H9 (cell line): Measurements from ENCODE around the gene MGAT4A. TPM values are rescaled to one million over a fixed set of nuclear protein-coding genes. Genes with fewer than 3 reads are reported as not detected.

Experiments used
- DNase-seq: peaks from one replicate; pipeline ENCODE4 v3.0.0-alpha.2; 2017
- H2AFZ ChIP-seq: one replicate; pipeline ENCODE4 v1.6.1; 2013; ENCODE audit warnings: mild to moderate bottlenecking, low read length, control low read depth, moderate library complexity
- H2AK5ac ChIP-seq: 2 replicates; pipeline ENCODE4 v1.6.1; 2013; ENCODE audit warnings: low read length, control low read depth, mixed read lengths; ENCODE audit not compliant: insufficient read length
- H2BK120ac ChIP-seq: one replicate; pipeline ENCODE4 v1.6.1; 2013; ENCODE audit warnings: low read depth, mild to moderate bottlenecking, low read length, control low read depth, inconsistent platforms; ENCODE audit not compliant: poor library complexity, severe bottlenecking
- H2BK12ac ChIP-seq: 2 replicates; pipeline ENCODE4 v1.6.1; 2013; ENCODE audit warnings: low read length, control low read depth, mixed read lengths, low read depth; ENCODE audit not compliant: insufficient read length
- H2BK15ac ChIP-seq: 2 replicates; pipeline ENCODE4 v1.6.1; 2013; ENCODE audit warnings: low read depth, low read length, control low read depth
- H2BK20ac ChIP-seq: one replicate; pipeline ENCODE4 v1.6.1; 2013; ENCODE audit warnings: low read depth, mild to moderate bottlenecking, low read length, control low read depth, inconsistent platforms; ENCODE audit not compliant: poor library complexity, severe bottlenecking
- H2BK5ac ChIP-seq: 2 replicates; pipeline ENCODE4 v1.6.1; 2013; ENCODE audit warnings: low read length, control low read depth, mixed read lengths; ENCODE audit not compliant: insufficient read length
- H3K14ac ChIP-seq: 2 replicates; pipeline ENCODE4 v1.6.1; 2013; ENCODE audit warnings: low read length, control low read depth; ENCODE audit not compliant: insufficient read depth
- H3K18ac ChIP-seq: 2 replicates; pipeline ENCODE4 v1.6.1; 2013; ENCODE audit warnings: low read depth, mild to moderate bottlenecking, mixed read lengths, low read length, control low read depth; ENCODE audit not compliant: insufficient read length
- H3K23ac ChIP-seq: 2 replicates; pipeline ENCODE4 v1.6.1; 2013; ENCODE audit warnings: low read length, control low read depth, mixed read lengths, low read depth; ENCODE audit not compliant: insufficient read length
- H3K23me2 ChIP-seq: 2 replicates; pipeline ENCODE4 v1.6.1; 2013; ENCODE audit warnings: low read depth, mild to moderate bottlenecking, mixed read lengths, low read length, control low read depth; ENCODE audit not compliant: insufficient read length, poor library complexity, severe bottlenecking
- H3K27ac ChIP-seq: 2 replicates; pipeline ENCODE4 v1.5.1; 2013; ENCODE audit warnings: low read length, control low read depth, mixed read lengths, low read depth; ENCODE audit not compliant: insufficient read length
- H3K27me3 ChIP-seq: 2 replicates; pipeline ENCODE4 v1.6.1; 2013; ENCODE audit warnings: low read length, control low read depth, inconsistent platforms; ENCODE audit not compliant: insufficient read depth
- H3K4ac ChIP-seq: 2 replicates; pipeline ENCODE4 v1.6.1; 2013; ENCODE audit warnings: low read depth, mild to moderate bottlenecking, control low read depth, inconsistent platforms, low read length, moderate library complexity
- H3K4me1 ChIP-seq: 2 replicates; pipeline ENCODE4 v1.6.1; 2013; ENCODE audit warnings: low read length, control low read depth, inconsistent platforms; ENCODE audit not compliant: insufficient read depth
- H3K4me2 ChIP-seq: 2 replicates; pipeline ENCODE4 v1.6.1; 2013; ENCODE audit warnings: low read length, control low read depth, mixed read lengths; ENCODE audit not compliant: insufficient read length, insufficient read depth
- H3K56ac ChIP-seq: 2 replicates; pipeline ENCODE4 v1.6.1; 2013; ENCODE audit warnings: low read depth, mild to moderate bottlenecking, mixed read lengths, low read length, control low read depth; ENCODE audit not compliant: insufficient read length
- H3K79me1 ChIP-seq: 2 replicates; pipeline ENCODE4 v1.6.1; 2013; ENCODE audit warnings: low read depth, mild to moderate bottlenecking, moderate library complexity, low read length, control low read depth, inconsistent platforms; ENCODE audit not compliant: insufficient read depth, poor library complexity, severe bottlenecking
- H3K79me2 ChIP-seq: 2 replicates; pipeline ENCODE4 v1.6.1; 2013; ENCODE audit warnings: low read length, control low read depth, inconsistent platforms; ENCODE audit not compliant: insufficient read depth
- H3K9ac ChIP-seq: 2 replicates; pipeline ENCODE4 v1.6.1; 2013; ENCODE audit warnings: low read length, control low read depth, mixed read lengths; ENCODE audit not compliant: insufficient read length; ENCODE audit errors: extremely low read depth
- H3K9me3 ChIP-seq: one replicate; pipeline ENCODE4 v1.6.1; 2013; ENCODE audit warnings: low read depth, low read length, inconsistent platforms; ENCODE audit not compliant: control insufficient read depth
- H3T11ph ChIP-seq: one replicate; pipeline ENCODE4 v1.6.1; 2013; ENCODE audit warnings: mild to moderate bottlenecking, low read length, control low read depth, inconsistent platforms
- H4K20me1 ChIP-seq: one replicate; pipeline ENCODE4 v1.6.1; 2013; ENCODE audit not compliant: control insufficient read depth, insufficient read length, insufficient read depth
- H4K5ac ChIP-seq: 2 replicates; pipeline ENCODE4 v1.6.1; 2013; ENCODE audit warnings: low read depth, mild to moderate bottlenecking, mixed read lengths, low read length, control low read depth; ENCODE audit not compliant: insufficient read length
- H4K8ac ChIP-seq: replicated peaks from 2 replicates; pipeline ENCODE4 v1.6.1; 2013; ENCODE audit warnings: low read length, control low read depth, mixed read lengths, low read depth; ENCODE audit not compliant: insufficient read length
- H4K91ac ChIP-seq: 2 replicates; pipeline ENCODE4 v1.6.1; 2013; ENCODE audit warnings: low read depth, mild to moderate bottlenecking, moderate library complexity, mixed read lengths, low read length, control low read depth; ENCODE audit not compliant: insufficient read length
- H3K27ac Mint-ChIP-seq, 3 experiments: 2 replicates in 2 of 3; 3 replicates in 1 of 3; pipeline ENCODE4 v1.8.0; 2020 to 2021; ENCODE audit warnings: mixed read lengths in 3 of 3, mild to moderate bottlenecking in 1 of 3, moderate library complexity in 1 of 3
- H3K27me3 Mint-ChIP-seq: 2 replicates; pipeline ENCODE4 v1.8.0; 2021; ENCODE audit warnings: low read depth, mild to moderate bottlenecking, moderate library complexity, mixed read lengths
- H3K36me3 Mint-ChIP-seq, 3 experiments: 2 replicates in 2 of 3; 3 replicates in 1 of 3; pipeline ENCODE4 v1.8.0; 2020 to 2021; ENCODE audit warnings: low read depth in 3 of 3, mixed read lengths in 3 of 3; ENCODE audit not compliant: insufficient read depth in 1 of 3
- H3K4me1 Mint-ChIP-seq, 2 experiments: 2 replicates each; pipeline ENCODE4 v1.8.0; 2020; ENCODE audit warnings: mixed read lengths in 2 of 2
- H3K4me3 Mint-ChIP-seq, 2 experiments: 2 replicates in 1 of 2; 3 replicates in 1 of 2; pipeline ENCODE4 v1.8.0; 2020 to 2021; ENCODE audit warnings: mild to moderate bottlenecking in 2 of 2, mixed read lengths in 2 of 2, moderate library complexity in 1 of 2
- H3K9me3 Mint-ChIP-seq, 2 experiments: 2 replicates in 1 of 2; 3 replicates in 1 of 2; pipeline ENCODE4 v1.8.0; 2020; ENCODE audit warnings: mild to moderate bottlenecking in 2 of 2, mixed read lengths in 2 of 2, moderate library complexity in 1 of 2
- CTCF ChIP-seq: fragments of 200-600 bp; sonication (generic); conservative IDR thresholded peaks from 3 replicates; pipeline ENCODE4 v1.8.0; 2021; ENCODE audit warnings: antibody characterized with exemption, mild to moderate bottlenecking
- WGBS: extraction: QIAGEN DNeasy Blood & Tissue Kit; methylation state at CpG from one replicate; pipeline ENCODE4 v1.1.7; 2013; ENCODE audit warnings: missing lambda C conversion rate, low lambda C conversion rate, mixed read lengths; ENCODE audit not compliant: insufficient read length; ENCODE audit errors: extremely low coverage; 5-methylcytosine and 5-hydroxymethylcytosine counted together
- total RNA-seq: library from RNA; stranded (reverse); gene quantifications from 2 replicates; pipeline ENCODE4 v1.2.1, GENCODE V29; 2021

MGAT4A gene
- total RNA-seq, 1 experiment from 2014 or later, result 3.5 TPM

GRCh38 chr2:98649992-98650375 is 80.9 kb downstream of the MGAT4A start:
- Histone ChIP-seq H3K9ac (no peak overlapping the region), H3K79me1 (no peaks in the 10 kb centered on the region), H3K56ac (no peak overlapping the region), H3K4ac (no peak overlapping the region), H3K18ac (no peak overlapping the region), H3K4me1 (no peaks in the 10 kb centered on the region), H3K79me2 (no peaks in the 10 kb centered on the region), H2BK12ac (no peak overlapping the region), H2BK15ac (no peak overlapping the region), H3K9me3 (no peaks in the 10 kb centered on the region), H3K23ac (no peak overlapping the region), H4K5ac (no peak overlapping the region), H4K8ac (no peak overlapping the region), H3K23me2 (no peaks in the 10 kb centered on the region), H2BK20ac (no peak overlapping the region), H2BK5ac (no peak overlapping the region), H2AFZ (no peak overlapping the region), H3K4me2 (no peak overlapping the region), H3K14ac (no peak overlapping the region), H4K20me1 (no peaks in the 10 kb centered on the region), H4K91ac (no peak overlapping the region), H3K27me3 (no peaks in the 10 kb centered on the region), H2BK120ac (no peak overlapping the region), H3T11ph (no peak overlapping the region), H3K27ac (no peak overlapping the region), H2AK5ac (no peak overlapping the region)
- H3K27me3 Mint-ChIP-seq, result no peaks in the 10 kb centered on the region
- DNase-seq, result no peak
- H3K36me3 Mint-ChIP-seq, result no peaks in the 10 kb centered on the region
- no peak for TF ChIP-seq CTCF
- H3K4me1 Mint-ChIP-seq, result peaks cover under 1 to 3% of the 10 kb centered on the region in 2 experiments
- H3K4me3 Mint-ChIP-seq, result no peak overlapping the region
- H3K9me3 Mint-ChIP-seq, result no peaks in the 10 kb centered on the region
- H3K27ac Mint-ChIP-seq, result no peak overlapping the region
- WGBS, result no CpG with 5 or more reads among the region's 1 CpG
